ENCODE measurements around the gene GXYLT2.

DNA sequence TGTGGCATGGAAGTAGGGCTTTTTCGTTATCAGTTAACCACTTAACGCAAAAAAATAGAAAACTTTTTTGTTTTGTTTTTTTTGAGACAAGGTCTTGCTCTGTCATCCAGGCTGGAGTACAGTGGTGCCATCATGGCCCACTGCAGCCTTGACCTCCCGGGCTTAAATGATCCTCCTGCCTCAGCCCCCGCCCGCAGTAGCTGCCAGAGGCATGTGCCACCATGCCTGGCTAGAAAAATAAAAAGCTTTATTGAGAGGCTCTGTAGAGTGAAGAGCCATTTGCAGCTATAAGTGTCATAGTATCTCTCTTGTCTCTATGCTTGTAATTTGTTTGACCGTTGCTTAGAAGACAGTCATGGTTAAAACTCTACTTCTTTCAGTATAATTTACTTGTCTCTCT, 122.3 kb downstream of the GXYLT2 start:
- TF ChIP-seq CTCF (IDR thresholded peaks at IDR 0.05) (no peak), POLR2A (IDR thresholded peaks at IDR 0.05) (no peak)

Measured in thyroid gland (tissue), 4 donors.